GM10266 (cell line): ENCODE results near the gene GPC2.

Experiments used
- DNase-seq: peaks from one replicate; pipeline ENCODE4 v3.0.0; 2012; ENCODE audit errors: extremely low spot score
- CTCF ChIP-seq: IDR thresholded peaks from 2 replicates; pipeline ENCODE4 v1.5.1; 2012; ENCODE audit warnings: mild to moderate bottlenecking, low read depth; ENCODE audit not compliant: control insufficient read depth, insufficient read depth; ENCODE audit errors: missing control alignments

The GPC2 gene

GRCh38 chr7:100160067-100160466, 17.1 kb downstream of the GPC2 start:
- no peak for DNase-seq
- no peak for TF ChIP-seq CTCF

GRCh38 chr7:100159099-100159623, 18.0 kb downstream of the GPC2 start:
- TF ChIP-seq CTCF = no peak
- no peak for DNase-seq

- peak; percentile 97 for DNase-seq
- TF ChIP-seq CTCF = no peak
Measured at GRCh38 chr7:100158229-100159098, 18.7 kb downstream of the GPC2 start, which contains the start of gene TRAPPC14. TSS of gene TRAPPC14 (minus strand) at chr7:100158723. CDS start at chr7:100158499, 224 bp downstream.

GRCh38 chr7:100157334-100158228, 19.6 kb downstream of the GPC2 start:
- TF ChIP-seq CTCF = no peak
- DNase-seq = no peak

- no peak for TF ChIP-seq CTCF
- DNase-seq = no peak
Measured at GRCh38 chr7:100157069-100157333, 20.2 kb downstream of the GPC2 start.

GRCh38 chr7:100156331-100157068, 20.7 kb downstream of the GPC2 start:
- TF ChIP-seq CTCF = no peak
- no peak for DNase-seq
